H1 (cell line): ENCODE data around the gene PTPN2. TPM values are rescaled to one million over a fixed set of nuclear protein-coding genes. Genes with fewer than 3 reads are reported as not detected.

ENCODE experiments used
- ASH2L ChIP-seq: fragments of 200-600, 300-600 bp; sonication (generic); IDR thresholded peaks from one replicate; pipeline ENCODE4 v1.7.1; 2017; ENCODE audit warnings: low read length
- CEBPB ChIP-seq: IDR thresholded peaks from 2 replicates; pipeline ENCODE4 v1.6.1; 2012; ENCODE audit warnings: low read depth, low read length
- KDM4A ChIP-seq: IDR thresholded peaks from one replicate; pipeline ENCODE4 v1.7.1; 2012; ENCODE audit warnings: low read depth, mild to moderate bottlenecking, moderate library complexity, low read length, inconsistent platforms; ENCODE audit not compliant: severe bottlenecking
- MAX ChIP-seq: IDR thresholded peaks from 2 replicates; pipeline ENCODE4 v1.6.1; 2012; ENCODE audit warnings: inconsistent platforms
- SAP30 ChIP-seq: fragments of 300-600 bp; sonication (generic); IDR thresholded peaks from 2 replicates; pipeline ENCODE4 v1.7.1; 2012; ENCODE audit warnings: low read length, moderate library complexity, mild to moderate bottlenecking, inconsistent platforms; ENCODE audit not compliant: insufficient read depth, insufficient replicate concordance
- SIN3A ChIP-seq, 2 experiments: IDR thresholded peaks in 1 of 2; conservative IDR thresholded peaks in 1 of 2; 2 replicates each; pipeline ENCODE4 v1.6.1; 2011 to 2012; ENCODE audit warnings: low read length in 2 of 2, improper control_type of control experiment in 1 of 2, low read depth in 1 of 2, mild to moderate bottlenecking in 1 of 2
- TBP ChIP-seq: IDR thresholded peaks from 2 replicates; pipeline ENCODE4 v1.6.1; 2011; ENCODE audit warnings: low read depth, low read length, improper control_type of control experiment
- polyA plus RNA-seq, 7 experiments: library from polyadenylated mRNA; depleted of rRNA in 3 of 7; stranded (reverse) in 5 of 7; unstranded in 2 of 7; fragments of >200 nt in 5 of 7; fragments of 200-250 nt in 2 of 7; gene quantifications; 1 replicate in 5 of 7; 2 replicates in 1 of 7; 4 replicates in 1 of 7; pipeline versions ENCODE4 v1.2.1 to v1.2.3, GENCODE V29; 2011 to 2013; ENCODE audit warnings: missing spikeins in 2 of 7, mixed read lengths in 2 of 7
- total RNA-seq: library from RNA; stranded (reverse); fragmentation: NEBNext Ultra II Directional; extraction: Animal tissue kit (Norgen Biotek cat#: 25700); gene quantifications from 2 replicates; pipeline ENCODE4 v1.2.1, GENCODE V29; 2021

The PTPN2 gene
- total and polyA plus RNA-seq, 2 of the 8 experiments (the other 6 are each of a cell fraction or from before 2014, with no cell fraction given), result 16.4 to 54.0 TPM

GRCh38 chr18:12765586-12765985, 118.5 kb downstream of the PTPN2 start (continued):
- TF ChIP-seq MAX (no peak), CEBPB (no peak), KDM4A (no peak), SAP30 (no peak), SIN3A (conservative IDR thresholded peaks at IDR 0.05 in 1 of 2, IDR thresholded peaks at IDR 0.05 in 1 of 2; ENCODE audit: low read depth in 1 of 2, low read length in 2 of 2) (no peak), TBP (no peak), ASH2L (no peak)
